ENCODE data around the gene ZNF217.
"Not testable (repeated sequence)": the region's sequence is repeated elsewhere in the genome, so short reads cannot be mapped to it uniquely, and the experiment has no call there.

ZNF217 gene

DNA sequence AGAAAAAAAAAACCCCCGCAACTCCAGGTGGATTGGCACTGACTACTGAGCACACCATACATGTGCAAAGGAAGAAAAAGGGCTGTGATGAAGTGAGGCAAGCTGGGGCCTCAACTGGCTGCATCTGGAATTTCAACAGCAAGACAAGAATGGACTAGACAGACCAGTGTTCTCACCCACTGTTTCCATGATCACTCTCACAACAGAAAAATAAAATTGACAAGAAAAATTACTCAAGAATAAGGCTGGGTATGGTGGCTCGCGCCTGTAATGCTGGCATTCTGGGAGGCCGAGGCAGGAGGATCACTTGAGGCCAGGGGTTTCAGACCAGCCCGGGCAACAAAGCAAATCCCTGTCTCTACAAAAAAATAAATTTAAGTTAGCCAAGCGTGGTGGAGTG, 18.8 kb downstream of the ZNF217 start:
- H3K4me3 ChIP-seq (ENCODE audit: low read length): no peak overlapping the region
- no peak for DNase-seq (ENCODE audit: low read depth, low spot score)

DNA sequence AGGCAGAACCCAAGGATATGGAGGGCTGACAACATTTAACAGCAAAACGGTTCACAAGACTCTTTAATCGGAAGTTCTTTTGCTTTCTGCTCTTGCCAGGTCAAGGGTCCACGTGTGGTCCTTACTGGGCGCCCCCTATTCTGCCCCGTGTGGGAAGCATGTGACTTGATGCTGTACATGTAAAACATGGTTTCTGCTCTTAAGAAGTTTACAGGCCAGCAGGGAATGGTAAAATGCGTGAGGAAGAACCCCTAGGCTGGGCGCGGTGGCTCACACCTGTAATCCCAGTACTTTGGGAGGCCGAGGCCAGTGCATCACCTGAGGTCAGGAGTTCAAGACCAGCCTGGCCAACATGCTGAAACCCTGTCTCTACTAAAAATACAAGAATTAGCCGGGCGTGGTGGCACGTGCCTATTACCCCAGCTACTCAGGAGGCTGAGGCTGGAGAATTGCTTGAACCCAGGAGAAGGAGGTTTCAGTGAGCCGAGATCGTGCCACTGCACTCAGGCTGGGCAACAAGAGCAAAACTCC, 19.3 kb downstream of the ZNF217 start:
- H3K4me3 ChIP-seq (ENCODE audit: low read length): no peak overlapping the region
- DNase-seq (ENCODE audit: low read depth, low spot score): no peak

DNA sequence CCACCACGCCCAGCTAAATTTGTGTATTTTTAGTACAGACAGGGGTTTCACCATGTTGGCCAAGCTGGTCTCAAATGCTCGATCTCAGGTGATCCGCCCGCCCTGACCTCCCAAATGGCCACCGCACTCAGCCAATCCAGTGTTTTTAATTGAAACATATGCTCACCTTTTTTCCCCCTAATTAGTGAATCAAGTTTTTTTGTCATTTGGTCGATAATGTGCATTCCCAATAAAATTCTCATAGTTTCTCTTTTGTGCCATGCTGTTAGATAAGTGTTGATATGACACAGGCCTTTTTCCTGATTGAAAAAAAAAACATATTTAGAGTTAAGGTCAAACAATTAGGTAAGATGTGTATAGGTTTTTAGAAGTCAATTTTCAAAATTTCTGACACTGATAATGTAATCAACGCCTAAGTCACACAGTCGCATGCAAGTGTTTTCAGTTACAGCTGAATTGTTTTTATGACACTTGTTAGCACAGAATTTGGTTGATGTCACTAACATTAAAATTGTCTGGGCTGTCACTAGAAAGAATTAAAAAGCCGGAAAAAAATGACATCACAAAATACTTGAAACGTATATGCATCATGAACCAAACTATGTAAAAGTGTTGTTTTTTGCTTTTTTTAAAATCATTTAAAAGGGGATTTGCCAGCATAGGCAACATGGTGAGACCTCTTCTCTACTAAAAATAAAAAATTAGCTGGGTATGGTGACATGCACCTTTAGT, 21.9 kb downstream of the ZNF217 start:
- no peak for DNase-seq (ENCODE audit: low read depth, low spot score)
- no peak overlapping the region for H3K4me3 ChIP-seq (ENCODE audit: low read length)

DNA sequence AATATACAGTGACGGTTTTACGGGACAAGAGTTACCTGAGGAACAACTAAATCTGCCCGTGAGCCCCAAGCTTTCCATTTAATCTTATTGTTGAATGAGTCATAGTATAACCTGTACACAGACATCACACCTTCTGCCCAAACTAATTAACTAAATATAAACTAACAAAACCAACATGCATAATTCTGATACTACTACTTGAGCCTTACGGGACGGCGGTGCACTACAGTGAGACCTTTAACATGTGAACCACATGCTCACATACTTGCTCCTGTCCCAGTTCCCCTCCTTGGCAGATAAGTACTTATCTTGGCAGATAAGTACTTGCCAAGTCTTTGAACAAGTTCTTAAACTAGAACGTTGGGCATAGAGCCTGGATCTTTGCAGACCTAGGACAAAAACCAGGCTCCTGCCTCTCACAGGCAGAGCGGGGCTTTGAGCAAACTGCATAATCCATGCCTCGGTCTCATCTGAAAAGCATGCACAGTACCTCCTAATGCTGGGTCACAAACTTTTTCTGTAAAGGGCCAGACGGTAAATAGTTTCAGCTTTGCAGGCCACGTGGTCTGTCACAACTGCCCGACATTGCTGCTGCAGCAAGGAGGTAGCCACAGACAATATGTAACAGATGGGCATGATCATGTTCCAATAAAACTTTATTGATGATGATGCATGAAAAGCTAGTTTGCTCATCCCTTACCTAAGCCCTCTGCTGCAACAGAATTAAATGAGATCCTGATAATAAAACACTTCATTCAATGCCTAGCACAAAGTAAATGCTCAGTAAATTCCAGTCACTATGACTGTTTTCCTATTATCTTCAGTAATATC, 23.0 kb downstream of the ZNF217 start:
- DNase-seq (ENCODE audit: low read depth, low spot score): no peak
- no peak overlapping the region for H3K4me3 ChIP-seq (ENCODE audit: low read length)

DNA sequence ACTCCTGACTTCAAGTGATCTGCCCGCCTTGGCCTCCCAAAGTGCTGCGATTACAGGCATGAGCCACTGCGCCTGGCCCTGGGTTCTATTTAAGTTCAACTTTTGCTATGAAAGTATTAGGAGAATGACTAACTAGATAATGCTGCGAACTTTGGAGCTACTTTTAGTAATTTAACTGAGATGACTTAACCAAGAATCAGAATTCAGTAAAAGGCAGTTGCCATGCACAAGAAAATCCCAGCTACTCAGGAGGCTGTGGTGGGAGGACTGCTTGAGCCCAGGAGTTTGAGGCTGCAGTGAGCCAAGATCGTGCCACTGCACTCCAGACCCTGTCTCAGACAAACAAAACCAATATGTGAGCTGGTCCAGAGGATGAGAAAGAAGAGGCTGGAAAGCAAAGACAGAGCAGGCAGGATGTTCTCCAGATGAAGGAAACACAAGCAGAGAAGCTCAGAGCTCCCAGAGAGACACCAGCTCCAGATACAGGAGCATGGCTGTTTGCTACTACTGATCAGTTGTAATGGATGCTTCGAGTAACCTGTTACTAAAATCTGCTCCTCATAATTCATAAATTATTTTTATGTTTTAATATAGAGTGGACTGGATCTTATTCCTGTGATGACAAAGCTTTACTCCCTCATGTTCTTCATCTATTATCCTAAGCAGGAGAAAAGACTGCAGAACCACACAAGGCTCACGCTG, 23.9 kb downstream of the ZNF217 start:
- H3K4me3 ChIP-seq (ENCODE audit: low read length): no peak overlapping the region
- DNase-seq (ENCODE audit: low read depth, low spot score): no peak

DNA sequence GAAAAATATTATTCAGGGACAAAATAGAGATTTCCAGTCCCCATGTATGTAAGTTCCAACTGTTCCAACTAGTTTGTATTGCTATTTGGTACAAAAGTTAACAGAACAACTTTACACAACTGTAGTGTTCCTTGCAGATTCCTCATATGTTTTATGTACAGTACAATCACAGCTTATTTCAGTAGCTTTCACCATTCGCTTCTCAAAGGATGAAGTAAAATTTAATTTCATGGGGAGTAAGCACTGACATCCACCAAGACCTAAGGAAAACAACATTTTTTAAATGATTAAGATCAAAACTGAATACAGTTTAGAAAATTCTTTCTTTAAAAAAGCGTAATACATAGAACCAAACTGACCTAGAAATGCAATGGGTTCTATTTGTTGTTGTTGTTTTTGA, 24.6 kb downstream of the ZNF217 start:
- H3K4me3 ChIP-seq (ENCODE audit: low read length): no peak overlapping the region
- DNase-seq (ENCODE audit: low read depth, low spot score): no peak

DNA sequence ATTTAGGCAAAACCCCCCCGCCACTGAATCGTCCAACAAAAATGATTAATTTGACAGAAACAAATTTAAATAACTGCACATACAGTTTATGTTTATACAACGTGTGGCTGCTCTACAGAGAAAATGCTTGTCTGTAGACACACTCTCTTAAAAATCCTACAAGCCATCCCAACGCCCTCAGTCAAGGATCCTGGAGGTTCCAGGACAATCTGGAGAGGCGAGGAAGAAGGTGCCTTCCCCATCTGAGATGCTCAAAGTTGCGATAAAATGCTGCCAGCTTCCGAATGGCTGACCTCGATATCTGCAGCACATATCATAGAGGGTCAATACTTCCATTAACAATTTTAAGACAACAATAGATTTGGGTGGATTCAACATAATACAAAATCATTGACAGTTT, 25.3 kb downstream of the ZNF217 start:
- no peak for DNase-seq (ENCODE audit: low read depth, low spot score)
- H3K4me3 ChIP-seq (ENCODE audit: low read length): no peak overlapping the region

DNA sequence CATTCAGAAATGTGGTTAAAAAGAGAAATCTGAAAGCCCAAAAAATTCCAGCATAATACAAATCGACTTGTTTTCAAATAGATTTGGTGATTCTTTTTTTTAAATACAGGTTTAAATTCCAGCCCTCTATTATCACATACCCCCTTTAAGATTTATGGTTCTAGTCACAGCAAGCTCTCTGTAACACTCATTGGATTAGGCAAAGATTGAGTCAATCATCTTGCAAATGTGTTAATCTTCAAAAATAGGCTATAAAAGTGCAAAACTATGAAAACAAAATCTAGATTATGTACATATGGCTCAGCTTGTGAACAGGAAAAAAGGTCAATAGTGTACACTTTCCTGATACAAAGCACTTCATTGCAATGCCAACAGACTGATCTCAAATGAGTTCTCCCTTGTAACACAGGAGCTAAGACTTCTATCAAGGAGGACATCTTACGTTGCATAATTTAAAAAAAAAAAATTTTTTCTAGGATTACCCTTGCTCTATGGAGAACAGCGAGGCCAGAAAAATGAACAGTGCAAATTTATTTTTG, 26.2 kb downstream of the ZNF217 start:
- DNase-seq (ENCODE audit: low read depth, low spot score): no peak
- H3K4me3 ChIP-seq (ENCODE audit: low read length): no peak overlapping the region

DNA sequence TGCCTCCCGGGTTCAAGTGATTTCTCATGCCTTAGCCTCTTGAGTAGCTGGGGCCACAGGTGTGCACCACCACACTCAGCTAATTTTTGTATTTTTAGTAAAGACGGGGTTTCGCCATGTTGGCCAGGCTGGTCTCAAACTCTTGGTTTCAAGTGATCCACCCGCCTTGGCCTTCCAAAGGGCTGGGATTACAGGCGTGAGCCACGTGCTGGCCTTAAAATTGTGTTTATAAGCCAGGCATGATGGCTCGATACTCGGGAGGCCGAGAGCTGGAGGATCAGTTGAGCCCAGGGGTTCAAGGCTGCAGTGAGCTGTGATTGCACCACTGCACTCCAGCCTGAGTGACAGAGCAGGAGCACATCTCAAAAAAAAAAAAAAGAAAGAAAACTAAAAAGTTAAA, 27.0 kb downstream of the ZNF217 start:
- DNase-seq (ENCODE audit: low read depth, low spot score); H3K4me3 ChIP-seq (ENCODE audit: low read length): not testable (repeated sequence)

DNA sequence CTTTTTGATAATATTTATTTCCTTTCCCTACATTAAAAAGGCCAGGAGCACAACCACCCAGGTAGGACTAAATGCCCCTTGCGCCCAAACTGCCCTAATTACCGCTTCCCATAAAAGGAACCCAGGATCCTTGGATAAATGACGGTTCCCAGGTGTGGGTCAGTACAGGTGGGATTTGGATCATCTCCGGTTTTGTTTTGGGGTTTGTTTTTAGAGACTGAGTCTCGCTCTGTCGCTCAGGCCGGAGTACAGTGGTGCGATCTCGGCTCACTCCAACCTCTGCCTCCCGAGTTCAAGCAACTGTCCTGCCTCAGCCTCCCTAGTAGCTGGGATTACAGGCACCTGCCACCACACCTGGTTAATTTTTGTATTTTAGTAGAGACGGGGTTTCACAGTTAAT, 28.4 kb downstream of the ZNF217 start:
- no peak for DNase-seq (ENCODE audit: low read depth, low spot score)
- no peak overlapping the region for H3K4me3 ChIP-seq (ENCODE audit: low read length)

DNA sequence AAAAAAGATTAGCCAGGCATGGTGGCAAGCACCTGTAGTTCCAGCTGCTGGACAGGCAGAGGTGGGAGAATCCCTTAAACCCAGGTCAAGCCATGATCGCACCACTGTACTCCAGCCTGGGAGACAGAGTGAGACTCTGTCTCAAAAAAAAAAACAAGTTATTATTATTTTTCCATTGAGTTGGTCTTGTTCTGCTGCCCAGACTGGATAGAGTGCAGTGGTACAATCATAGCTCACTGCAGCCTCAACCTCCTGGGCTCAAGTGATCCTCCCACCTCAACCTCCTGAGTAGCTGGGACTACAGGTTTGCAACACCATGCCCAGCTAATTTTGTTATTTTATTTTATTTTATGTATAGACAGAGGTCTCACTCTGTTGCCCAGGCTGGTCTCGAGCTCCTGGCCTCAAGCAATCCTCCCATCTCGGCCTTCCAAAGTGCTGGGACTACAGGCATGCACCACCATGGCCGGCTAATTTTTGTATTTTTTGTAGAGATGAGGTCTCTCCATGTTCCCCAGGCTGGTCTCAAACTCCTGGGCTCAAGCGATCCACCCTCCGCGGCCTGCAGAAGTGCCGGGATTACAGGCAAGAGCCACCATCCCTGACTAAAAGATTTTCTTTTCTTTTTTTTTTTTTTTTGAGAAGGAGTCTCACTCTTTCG, 31.4 kb downstream of the ZNF217 start:
- H3K4me3 ChIP-seq (ENCODE audit: low read length); DNase-seq (ENCODE audit: low read depth, low spot score): not testable (repeated sequence)

DNA sequence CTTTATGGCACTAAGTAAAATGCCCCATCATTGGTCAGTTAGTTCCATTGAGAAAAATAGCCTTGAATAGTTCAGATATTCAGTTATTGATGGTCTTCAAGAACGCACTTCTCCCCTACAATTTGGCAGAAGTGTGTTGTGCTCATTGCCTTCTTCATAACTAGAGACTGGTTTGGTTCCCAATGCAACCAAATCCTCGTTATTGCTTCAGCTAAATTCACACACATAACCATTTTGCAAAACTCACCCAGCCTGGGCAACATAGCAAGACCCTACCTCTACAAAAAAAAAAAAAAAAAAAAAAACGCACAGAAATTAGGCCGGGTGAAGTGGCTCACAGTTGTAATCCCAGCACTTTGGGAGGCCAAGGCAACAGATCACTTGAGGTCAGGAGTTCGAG, 32.1 kb downstream of the ZNF217 start:
- H3K4me3 ChIP-seq (ENCODE audit: low read length): no peak overlapping the region
- no peak for DNase-seq (ENCODE audit: low read depth, low spot score)

DNA sequence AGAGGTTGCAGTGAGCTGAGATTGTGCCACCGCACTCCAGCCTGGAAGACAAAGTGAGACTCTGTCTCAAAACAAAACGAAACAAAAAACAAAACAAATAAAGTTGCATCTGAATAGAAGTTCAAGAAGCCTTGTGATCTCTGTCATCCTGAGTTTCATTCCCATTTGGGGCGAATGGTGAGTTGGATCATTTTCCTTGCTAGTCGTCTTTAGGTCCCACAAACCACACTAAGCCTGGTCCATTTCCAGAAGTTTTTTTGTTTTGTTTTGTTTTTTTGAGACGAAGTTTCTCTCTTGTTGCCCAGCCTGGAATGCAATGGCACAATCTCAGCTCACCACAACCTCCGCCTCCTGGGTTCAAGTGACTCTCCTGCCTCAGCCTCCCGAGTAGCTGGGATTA, 33.8 kb downstream of the ZNF217 start:
- DNase-seq (ENCODE audit: low read depth, low spot score): no peak
- no peak overlapping the region for H3K4me3 ChIP-seq (ENCODE audit: low read length)

DNA sequence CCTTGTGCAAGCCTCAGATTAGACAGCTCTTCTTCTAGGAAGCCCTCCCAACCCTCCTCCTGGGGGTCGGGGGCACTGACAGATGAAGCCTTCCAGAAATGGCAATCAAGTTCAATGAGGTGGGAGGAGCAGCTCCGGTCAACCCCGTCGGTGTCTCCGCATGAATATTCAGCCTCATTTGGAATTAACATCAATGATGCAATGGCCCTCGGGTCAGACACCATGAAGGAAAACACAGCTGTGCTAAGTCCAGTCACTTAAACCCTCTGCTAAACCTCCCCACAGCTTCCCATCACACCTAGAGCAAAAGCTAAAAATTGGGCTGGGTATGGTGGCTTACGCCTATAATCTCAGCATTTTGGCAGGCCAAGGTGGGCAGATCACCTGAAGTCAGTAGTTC, 36.5 kb downstream of the ZNF217 start:
- DNase-seq (ENCODE audit: low read depth, low spot score): no peak
- no peak overlapping the region for H3K4me3 ChIP-seq (ENCODE audit: low read length)

DNA sequence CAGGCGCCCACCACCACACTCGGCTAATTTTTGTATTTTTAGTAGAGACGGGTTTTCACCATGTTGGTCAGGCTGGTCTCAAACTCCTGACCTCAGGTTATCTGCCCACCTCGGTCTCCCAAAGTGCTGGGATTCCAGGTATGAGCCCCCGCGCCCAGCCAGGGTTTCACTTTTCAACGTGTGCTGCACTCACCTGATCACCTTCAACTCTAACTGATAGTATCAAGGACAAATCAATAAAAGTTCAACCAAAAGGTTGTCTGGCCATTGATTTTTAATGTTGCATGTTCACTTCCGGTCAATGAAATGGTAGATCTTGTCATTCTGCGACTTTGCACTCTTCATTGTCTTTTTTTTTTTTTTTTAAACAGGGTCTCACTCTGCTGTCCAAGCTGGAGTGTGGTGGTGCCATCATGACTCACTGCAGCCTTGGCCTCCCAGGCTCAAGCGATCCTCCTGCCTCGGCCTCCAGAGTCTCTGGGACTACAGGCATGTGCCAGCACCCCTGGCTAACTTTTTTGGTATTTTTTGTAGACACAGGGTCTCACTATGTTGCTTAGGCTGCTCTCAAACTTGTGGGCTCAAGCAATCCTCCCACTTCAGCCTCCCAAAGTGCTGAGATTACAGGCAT, 37.3 kb downstream of the ZNF217 start:
- no peak for DNase-seq (ENCODE audit: low read depth, low spot score)
- no peak overlapping the region for H3K4me3 ChIP-seq (ENCODE audit: low read length)

DNA sequence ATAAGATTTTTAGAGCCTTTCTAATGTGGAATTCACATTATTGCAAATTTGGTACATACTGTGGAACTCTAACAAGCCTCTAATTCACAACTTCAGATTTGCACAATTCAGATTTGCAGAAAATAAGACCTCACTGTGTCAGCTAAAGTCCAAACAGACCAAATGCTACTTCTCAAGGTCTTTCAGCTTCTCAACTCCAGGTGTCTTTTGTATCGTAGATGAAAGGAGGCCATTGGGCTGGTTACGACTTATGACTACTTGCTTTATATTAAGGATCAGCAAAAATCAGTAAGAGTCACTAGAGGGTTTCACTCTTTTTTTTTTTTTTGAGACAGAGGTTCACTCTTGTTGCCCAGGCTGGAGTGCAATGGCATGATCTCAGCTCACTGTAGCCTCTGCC, 37.8 kb downstream of the ZNF217 start:
- no peak for DNase-seq (ENCODE audit: low read depth, low spot score)
- no peak overlapping the region for H3K4me3 ChIP-seq (ENCODE audit: low read length)

DNA sequence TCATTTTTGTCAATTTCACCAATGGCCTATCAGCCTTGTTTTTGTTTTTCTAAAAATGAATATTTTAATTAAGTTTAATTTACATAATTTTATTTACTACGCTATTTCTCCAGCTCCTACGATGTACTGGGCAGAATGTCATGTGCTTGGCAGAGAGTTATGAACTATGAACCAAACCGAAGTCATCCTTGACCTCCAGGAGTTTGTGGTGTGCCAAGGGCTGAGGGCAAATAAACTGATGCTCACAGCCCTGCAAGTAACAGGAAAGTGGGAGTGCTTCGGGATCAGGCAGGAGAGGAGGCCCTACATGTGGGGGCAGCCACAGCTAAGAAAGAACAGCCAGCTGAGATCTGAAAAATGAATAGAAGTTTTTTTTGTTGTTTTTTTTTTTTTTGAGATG, 38.6 kb downstream of the ZNF217 start:
- no peak for DNase-seq (ENCODE audit: low read depth, low spot score)
- no peak overlapping the region for H3K4me3 ChIP-seq (ENCODE audit: low read length)

DNA sequence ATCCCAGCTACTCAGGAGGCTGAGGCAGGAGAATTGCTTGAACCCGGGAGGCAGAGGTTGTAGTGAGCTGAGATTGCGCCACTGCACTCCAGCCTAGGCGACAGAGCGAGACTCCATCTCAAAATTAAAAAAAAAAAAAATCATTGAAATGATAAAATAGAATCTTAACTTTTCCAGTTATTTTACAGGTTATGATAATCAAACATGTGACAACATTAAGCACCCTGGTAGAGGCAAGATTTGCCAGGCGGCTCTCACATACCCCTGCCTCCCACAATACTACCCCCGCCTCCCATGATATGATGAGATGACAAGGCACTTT, 41.1 kb downstream of the ZNF217 start:
- H3K4me3 ChIP-seq (ENCODE audit: low read length); DNase-seq (ENCODE audit: low read depth, low spot score): not testable (repeated sequence)

All from Jurkat, Clone E6-1 (cell line).